Measurements from ENCODE around the gene RPS21. TPM values are rescaled to one million over a fixed set of nuclear protein-coding genes. Genes with fewer than 3 reads are reported as not detected.
A peak's percentile ranks its signal among the peaks of the same experiment; 100 is the strongest.
"Not testable (repeated sequence)": the region's sequence is repeated elsewhere in the genome, so short reads cannot be mapped to it uniquely, and the experiment has no call there.

The RPS21 gene
- total RNA-seq, 1 donor from 2014 or later = 693 TPM

GRCh38 chr20:62415354-62416111 is 28.6 kb downstream of the RPS21 start:
- ATAC-seq = no peak
- DNase-seq = no peak
- intact Hi-C loops (cut with micrococcal nuclease) = no loop called here

GRCh38 chr20:62416651-62417637 is 30.0 kb downstream of the RPS21 start:
- no peak for DNase-seq
- intact Hi-C loops (cut with micrococcal nuclease) = no loop called here
- no peak for ATAC-seq

- ATAC-seq = no peak
- intact Hi-C loops (cut with micrococcal nuclease) = no loop called here
- no peak for DNase-seq
These were observed 31.2 kb downstream of the RPS21 start for GRCh38 chr20:62417981-62418708.

GRCh38 chr20:62418709-62419487 is 32.0 kb downstream of the RPS21 start:
- DNase-seq (no peak), ATAC-seq (no peak)
- intact Hi-C loops (cut with micrococcal nuclease) = no loop called here

- intact Hi-C loops (cut with micrococcal nuclease) = loop anchor here (10.0 kb wide), 1 partner anchor 185 kb away; no protein-coding TSS in a partner anchor
- ATAC-seq = no peak
- DNase-seq = no peak
These were observed 32.9 kb downstream of the RPS21 start for GRCh38 chr20:62419759-62420158.

- no peak for DNase-seq
- intact Hi-C loops (cut with micrococcal nuclease) = loop anchor here (10.0 kb wide), 1 partner anchor 184 kb away; no protein-coding TSS in a partner anchor
- ATAC-seq = peak; percentile 12
These were observed 34.2 kb downstream of the RPS21 start for GRCh38 chr20:62420846-62421715.

- ATAC-seq (no peak), DNase-seq (no peak)
- intact Hi-C loops (cut with micrococcal nuclease) = loop anchor here (10.0 kb wide), 1 partner anchor 183 kb away; no protein-coding TSS in a partner anchor
These were observed 34.8 kb downstream of the RPS21 start for GRCh38 chr20:62421716-62421990.

- ATAC-seq (no peak), DNase-seq (no peak)
- intact Hi-C loops (cut with micrococcal nuclease) = loop anchor here (10.0 kb wide), 1 partner anchor 182 kb away; no protein-coding TSS in a partner anchor
These were observed 35.9 kb downstream of the RPS21 start for GRCh38 chr20:62422636-62423325.

- ATAC-seq = no peak
- intact Hi-C loops (cut with micrococcal nuclease) = loop anchor here (10.0 kb wide), 1 partner anchor 181 kb away; no protein-coding TSS in a partner anchor
- no peak for DNase-seq
These were observed 36.4 kb downstream of the RPS21 start for GRCh38 chr20:62423326-62423706.

GRCh38 chr20:62424249-62425107 is 37.6 kb downstream of the RPS21 start:
- ATAC-seq = peak; percentile 44
- DNase-seq = peak; percentile 44
- intact Hi-C loops (cut with micrococcal nuclease) = loop anchor here (10.0 kb wide), 1 partner anchor 180 kb away; no protein-coding TSS in a partner anchor

- intact Hi-C loops (cut with micrococcal nuclease) = loop anchor here (10.0 kb wide), 1 partner anchor 179 kb away; no protein-coding TSS in a partner anchor
- ATAC-seq = no peak
These were observed 38.6 kb downstream of the RPS21 start for GRCh38 chr20:62425281-62426058.

GRCh38 chr20:62426059-62426348 is 39.1 kb downstream of the RPS21 start:
- DNase-seq, ATAC-seq: not testable (repeated sequence)
- intact Hi-C loops (cut with micrococcal nuclease) = loop anchor here (10.0 kb wide), 1 partner anchor 179 kb away; no protein-coding TSS in a partner anchor

More at GRCh38 chr20:62425281-62426058, 38.6 kb downstream of the RPS21 start:
- DNase-seq = no peak

GRCh38 chr20:62426699-62427131 is 39.8 kb downstream of the RPS21 start:
- intact Hi-C loops (cut with micrococcal nuclease) = loop anchor here (10.0 kb wide), 1 partner anchor 178 kb away; no protein-coding TSS in a partner anchor
- DNase-seq (no peak), ATAC-seq (no peak)

- ATAC-seq (no peak), DNase-seq (no peak)
- intact Hi-C loops (cut with micrococcal nuclease) = loop anchor here (10.0 kb wide), 1 partner anchor 177 kb away; no protein-coding TSS in a partner anchor
These were observed 40.5 kb downstream of the RPS21 start, which contains the start of gene RBBP8NL for GRCh38 chr20:62427172-62428001. Gene RBBP8NL (minus strand): TSS chr20:62427539. CDS start chr20:62419647, 7,892 bp downstream.

All from left ventricle myocardium superior (tissue), 1 donor.